Measurements from ENCODE around the gene BRCA2.

DNA sequence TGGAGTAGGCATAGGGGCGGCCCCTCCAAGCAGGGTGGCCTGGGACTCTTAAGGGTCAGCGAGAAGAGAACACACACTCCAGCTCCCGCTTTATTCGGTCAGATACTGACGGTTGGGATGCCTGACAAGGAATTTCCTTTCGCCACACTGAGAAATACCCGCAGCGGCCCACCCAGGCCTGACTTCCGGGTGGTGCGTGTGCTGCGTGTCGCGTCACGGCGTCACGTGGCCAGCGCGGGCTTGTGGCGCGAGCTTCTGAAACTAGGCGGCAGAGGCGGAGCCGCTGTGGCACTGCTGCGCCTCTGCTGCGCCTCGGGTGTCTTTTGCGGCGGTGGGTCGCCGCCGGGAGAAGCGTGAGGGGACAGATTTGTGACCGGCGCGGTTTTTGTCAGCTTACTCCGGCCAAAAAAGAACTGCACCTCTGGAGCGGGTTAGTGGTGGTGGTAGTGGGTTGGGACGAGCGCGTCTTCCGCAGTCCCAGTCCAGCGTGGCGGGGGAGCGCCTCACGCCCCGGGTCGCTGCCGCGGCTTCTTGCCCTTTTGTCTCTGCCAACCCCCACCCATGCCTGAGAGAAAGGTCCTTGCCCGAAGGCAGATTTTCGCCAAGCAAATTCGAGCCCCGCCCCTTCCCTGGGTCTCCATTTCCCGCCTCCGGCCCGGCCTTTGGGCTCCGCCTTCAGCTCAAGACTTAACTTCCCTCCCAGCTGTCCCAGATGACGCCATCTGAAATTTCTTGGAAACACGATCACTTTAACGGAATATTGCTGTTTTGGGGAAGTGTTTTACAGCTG is at the start of gene BRCA2, which contains the start of gene ZAR1L:
- TF ChIP-seq, protein P1, sequence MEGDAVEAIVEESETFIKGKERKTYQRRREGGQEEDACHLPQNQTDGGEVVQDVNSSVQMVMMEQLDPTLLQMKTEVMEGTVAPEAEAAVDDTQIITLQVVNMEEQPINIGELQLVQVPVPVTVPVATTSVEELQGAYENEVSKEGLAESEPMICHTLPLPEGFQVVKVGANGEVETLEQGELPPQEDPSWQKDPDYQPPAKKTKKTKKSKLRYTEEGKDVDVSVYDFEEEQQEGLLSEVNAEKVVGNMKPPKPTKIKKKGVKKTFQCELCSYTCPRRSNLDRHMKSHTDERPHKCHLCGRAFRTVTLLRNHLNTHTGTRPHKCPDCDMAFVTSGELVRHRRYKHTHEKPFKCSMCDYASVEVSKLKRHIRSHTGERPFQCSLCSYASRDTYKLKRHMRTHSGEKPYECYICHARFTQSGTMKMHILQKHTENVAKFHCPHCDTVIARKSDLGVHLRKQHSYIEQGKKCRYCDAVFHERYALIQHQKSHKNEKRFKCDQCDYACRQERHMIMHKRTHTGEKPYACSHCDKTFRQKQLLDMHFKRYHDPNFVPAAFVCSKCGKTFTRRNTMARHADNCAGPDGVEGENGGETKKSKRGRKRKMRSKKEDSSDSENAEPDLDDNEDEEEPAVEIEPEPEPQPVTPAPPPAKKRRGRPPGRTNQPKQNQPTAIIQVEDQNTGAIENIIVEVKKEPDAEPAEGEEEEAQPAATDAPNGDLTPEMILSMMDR (IDR thresholded peaks at IDR 0.05), result no peak
- peak; percentile 47 for TF ChIP-seq POLR2A (IDR thresholded peaks at IDR 0.05)

All from testis (tissue), 2 donors.